Measurements from ENCODE around the gene RPS2.

GRCh38 chr16:1972490-1972877 is 7.9 kb upstream of the RPS2 start:
- TF ChIP-seq CTCF (conservative IDR thresholded peaks at IDR 0.05; ENCODE audit: low read length) (no peak), EZH2phosphoT487 (IDR thresholded peaks at IDR 0.05; ENCODE audit: borderline replicate concordance, low read depth, low read length) (no peak)

Data from OCI-LY7 (cell line).